Neural cell (in vitro differentiated cells): ENCODE data around the gene DSCAML1.

Experiments used
- CTCF ChIP-seq: fragments of 450-650 bp; IDR thresholded peaks from 2 replicates; pipeline ENCODE4 v1.5.1; 2014; ENCODE audit warnings: antibody characterized with exemption, mild to moderate bottlenecking, moderate library complexity; ENCODE audit not compliant: poor library complexity, severe bottlenecking
- EZH2 ChIP-seq: fragments of 200-600, 300-800 bp; shearing (Covaris generic), sonication (generic); IDR thresholded peaks from 2 replicates; pipeline ENCODE4 v1.6.1; 2014; ENCODE audit warnings: antibody characterized with exemption, low read length, borderline replicate concordance, mild to moderate bottlenecking; ENCODE audit not compliant: insufficient read depth, poor library complexity, severe bottlenecking
- MXI1 ChIP-seq: fragments of 450-650 bp; conservative IDR thresholded peaks from 2 replicates; pipeline ENCODE4 v1.6.1; 2014; ENCODE audit warnings: antibody characterized with exemption, mild to moderate bottlenecking; ENCODE audit not compliant: poor library complexity, severe bottlenecking
- POLR2AphosphoS5 ChIP-seq: IDR thresholded peaks from 2 replicates; pipeline ENCODE4 v1.6.1; 2012
- RAD21 ChIP-seq: fragments of 450-650 bp; conservative IDR thresholded peaks from 2 replicates; pipeline ENCODE4 v1.6.1; 2014; ENCODE audit warnings: antibody characterized with exemption, mild to moderate bottlenecking, moderate library complexity

- TF ChIP-seq RAD21: no peak
- TF ChIP-seq POLR2AphosphoS5: no peak
- no peak for TF ChIP-seq CTCF
- TF ChIP-seq EZH2: no peak
- no peak for TF ChIP-seq MXI1
Measured at GRCh38 chr11:117454564-117454917, 342.5 kb downstream of the DSCAML1 start.
